Uterus (tissue), 4 donors: ENCODE data around the gene ATP8A2. TPM values are rescaled to one million over a fixed set of nuclear protein-coding genes. Genes with fewer than 3 reads are reported as not detected.

ENCODE experiments used
- DNase-seq, 2 donors: peaks; one replicate each; pipeline ENCODE4 v3.0.0-alpha.2; 2019 to 2020
- H3K27ac ChIP-seq, 2 donors: fragments of 200-600 bp; sonication (generic); 1 replicate in 1 of 2; 2 replicates in 1 of 2; pipeline ENCODE4 v1.5.1; 2016 to 2018
- H3K27me3 ChIP-seq, 2 donors: fragments of 200-600 bp; sonication (generic); one replicate each; pipeline ENCODE4 v1.5.1; 2018 to 2019; ENCODE audit warnings: control low read depth in 1 of 2
- H3K36me3 ChIP-seq, 2 donors: fragments of 200-600 bp; sonication (generic); one replicate each; pipeline ENCODE4 v1.5.1; 2019; ENCODE audit warnings: control low read depth in 1 of 2
- H3K4me1 ChIP-seq, 2 donors: fragments of 200-600 bp; sonication (generic); one replicate each; pipeline ENCODE4 v1.5.1; 2018 to 2019; ENCODE audit warnings: control low read depth in 1 of 2
- H3K4me3 ChIP-seq, 2 donors: fragments of 200-600 bp; sonication (generic); 1 replicate in 1 of 2; 2 replicates in 1 of 2; pipeline ENCODE4 v1.5.1; 2018 to 2019; ENCODE audit warnings: mild to moderate bottlenecking in 1 of 2
- H3K9me3 ChIP-seq, 2 donors: fragments of 200-600 bp; sonication (generic); one replicate each; pipeline ENCODE4 v1.5.1; 2019; ENCODE audit warnings: control low read depth in 1 of 2
- CTCF ChIP-seq, 4 experiments: fragments of 200-600 bp in 2 of 4; fragments of 450-650 bp in 2 of 4; sonication (generic) in 2 of 4; IDR thresholded peaks; one replicate each; pipeline ENCODE4 v1.5.1; 2016 to 2019; ENCODE audit warnings: antibody characterized with exemption in 4 of 4, mild to moderate bottlenecking in 2 of 4, moderate library complexity in 1 of 4
- POLR2A ChIP-seq, 2 donors: fragments of 450-650 bp; IDR thresholded peaks; one replicate each; pipeline ENCODE4 v1.6.1; 2016; ENCODE audit warnings: antibody characterized with exemption in 2 of 2, mild to moderate bottlenecking in 1 of 2, moderate library complexity in 1 of 2
- intact Hi-C: fragments of 100-400 bp; cut with DNase I; formaldehyde crosslinking; loops from one replicate; pipeline ENCODE4 v1.15.1; 2023; ENCODE audit warnings: low total_unique reads
- total RNA-seq, 4 donors: library from RNA; depleted of rRNA in 3 of 4; stranded (reverse); fragments of >200 nt in 3 of 4; gene quantifications; one replicate each; pipeline versions ENCODE4 v1.1.0 to v1.2.4, GENCODE V29; 2014 to 2023
- donor health status: DM: yes; HTN: yes; CAD: no.

ATP8A2 gene
- total RNA-seq, 4 donors from 2014 or later, result 0.64 to 21.4 TPM; not detected in 2

GRCh38 chr13:26022538-26023292 is 650.9 kb downstream of the ATP8A2 start:
- no peak overlapping the region for H3K4me3 ChIP-seq
- TF ChIP-seq CTCF (IDR thresholded peaks at IDR 0.05) (no peak), POLR2A (IDR thresholded peaks at IDR 0.05) (no peak)
- intact Hi-C loops, result no loop called here
- H3K9me3 ChIP-seq, result no peaks in the 10 kb centered on the region
- no peaks in the 10 kb centered on the region for H3K27me3 ChIP-seq
- no peaks in the 10 kb centered on the region for H3K36me3 ChIP-seq
- no peaks in the 10 kb centered on the region for H3K4me1 ChIP-seq
- no peak overlapping the region for H3K27ac ChIP-seq
- DNase-seq, result no peak

DNA sequence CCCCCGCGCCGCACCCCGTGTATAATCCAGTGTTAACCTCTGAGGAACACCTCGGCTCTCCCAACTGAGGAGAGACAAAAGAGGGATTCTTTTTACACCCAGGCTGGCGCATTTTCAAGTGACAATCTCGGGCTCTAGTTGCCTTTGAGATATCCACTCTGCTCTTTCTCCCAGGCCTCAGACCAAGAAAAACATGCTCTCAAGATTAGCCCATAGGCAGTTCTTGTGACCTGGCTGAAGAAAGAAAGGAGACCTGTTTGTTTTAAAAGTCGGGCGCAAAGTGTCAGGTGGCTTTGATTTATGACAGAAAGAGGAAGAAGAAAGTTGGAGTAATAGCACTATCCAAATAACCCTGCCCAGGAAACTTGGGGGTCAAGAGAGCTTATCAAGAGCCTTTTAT is 652.8 kb downstream of the ATP8A2 start:
- Histone ChIP-seq H3K9me3 (no peaks in the 10 kb centered on the region), H3K36me3 (no peaks in the 10 kb centered on the region), H3K4me1 (no peaks in the 10 kb centered on the region), H3K4me3 (no peak overlapping the region), H3K27ac (no peak overlapping the region), H3K27me3 (no peaks in the 10 kb centered on the region)
- TF ChIP-seq CTCF (IDR thresholded peaks at IDR 0.05) (no peak), POLR2A (IDR thresholded peaks at IDR 0.05) (no peak)
- DNase-seq, result no peak
- intact Hi-C loops, result no loop called here

DNA sequence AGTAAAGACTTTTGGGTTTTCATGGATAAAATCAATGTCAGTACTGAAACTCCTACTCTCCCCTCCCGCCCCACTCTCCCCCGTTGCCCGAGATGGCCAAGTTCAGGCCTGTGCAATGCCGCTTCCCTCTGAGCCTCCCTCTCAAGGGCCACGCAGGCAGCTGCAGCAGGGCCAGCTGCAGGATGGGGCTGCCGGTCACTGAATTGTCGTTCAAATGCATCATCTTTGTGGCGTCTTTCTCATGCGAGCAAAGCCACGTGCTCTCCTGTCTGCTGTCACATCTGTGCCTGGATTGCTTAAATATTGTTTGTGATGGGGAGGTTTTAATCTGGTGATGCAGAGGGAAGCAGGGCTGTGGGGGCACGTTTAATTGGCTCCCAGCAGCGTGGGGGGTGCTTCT is 653.4 kb downstream of the ATP8A2 start:
- no peak for DNase-seq
- Histone ChIP-seq H3K27ac (no peak overlapping the region), H3K36me3 (no peaks in the 10 kb centered on the region), H3K27me3 (no peaks in the 10 kb centered on the region), H3K4me3 (no peak overlapping the region), H3K9me3 (no peaks in the 10 kb centered on the region), H3K4me1 (no peaks in the 10 kb centered on the region)
- TF ChIP-seq POLR2A (IDR thresholded peaks at IDR 0.05) (no peak), CTCF (IDR thresholded peaks at IDR 0.05) (no peak)
- intact Hi-C loops, result no loop called here

- H3K27me3 ChIP-seq, result no peaks in the 10 kb centered on the region
- H3K4me3 ChIP-seq, result no peak overlapping the region
- TF ChIP-seq CTCF (IDR thresholded peaks at IDR 0.05), result no peak
- no peak for TF ChIP-seq POLR2A (IDR thresholded peaks at IDR 0.05)
- H3K27ac ChIP-seq, result no peak overlapping the region
- intact Hi-C loops, result no loop called here
- H3K4me1 ChIP-seq, result no peaks in the 10 kb centered on the region
- no peak for DNase-seq
- H3K36me3 ChIP-seq, result no peaks in the 10 kb centered on the region
- H3K9me3 ChIP-seq, result no peaks in the 10 kb centered on the region
Observed at GRCh38 chr13:26025771-26026170, 654.0 kb downstream of the ATP8A2 start.

- Histone ChIP-seq H3K36me3 (no peaks in the 10 kb centered on the region), H3K9me3 (no peaks in the 10 kb centered on the region), H3K4me3 (no peak overlapping the region), H3K27ac (no peak overlapping the region), H3K27me3 (no peaks in the 10 kb centered on the region), H3K4me1 (no peaks in the 10 kb centered on the region)
- intact Hi-C loops, result no loop called here
- no peak for DNase-seq
- TF ChIP-seq POLR2A (IDR thresholded peaks at IDR 0.05), result no peak
- no peak for TF ChIP-seq CTCF (IDR thresholded peaks at IDR 0.05)
Observed at GRCh38 chr13:26026211-26026610, 654.4 kb downstream of the ATP8A2 start.
